ENCODE results near the gene SGTA.

- TF ChIP-seq CTCF (IDR thresholded peaks at IDR 0.05; ENCODE audit: control extremely low read depth in 1 of 3, insufficient read depth in 1 of 3, low read depth in 1 of 3, low read length in 3 of 3) (no peak), GABPA (IDR thresholded peaks at IDR 0.05; ENCODE audit: borderline replicate concordance, insufficient read depth, low read length) (no peak), EZH2 (IDR thresholded peaks at IDR 0.05; ENCODE audit: low read depth, low read length, severe bottlenecking) (no peak), USF2 (IDR thresholded peaks at IDR 0.05; ENCODE audit: low read length) (no peak), SUZ12 (IDR thresholded peaks at IDR 0.05; ENCODE audit: low read length) (no peak), POLR2A (IDR thresholded peaks at IDR 0.05; ENCODE audit: control extremely low read depth in 1 of 2, low read depth in 2 of 2, low read length in 2 of 2) (no peak), MAX (IDR thresholded peaks at IDR 0.05) (no peak)
Observed at GRCh38 chr19:2761876-2762782, 20.9 kb downstream of the SGTA start.

All from H1 (cell line).